WTC11 (cell line): ENCODE results near the gene FHIT. TPM values are rescaled to one million over a fixed set of nuclear protein-coding genes. Genes with fewer than 3 reads are reported as not detected.

Experiments used
- ATAC-seq: fragments of 200-7000 bp; cut with Tn5 transposase; 2 replicates; pipeline ENCODE4 v1.10.0; 2021; ENCODE audit warnings: mild to moderate bottlenecking, moderate library complexity
- CTCF ChIA-PET: fragments of 300-600 bp; sonication (Branson Sonifier 250); formaldehyde crosslinking; loops from one replicate; lab custom pipeline; 2021; ENCODE audit warnings: antibody characterized with exemption; lab: Charles Lee
- POLR2A ChIA-PET: fragments of 350-600 bp; sonication (Branson Sonifier 250); formaldehyde crosslinking; loops from one replicate; lab custom pipeline; 2021; ENCODE audit warnings: antibody characterized with exemption; lab: Charles Lee
- DNase-seq: peaks from one replicate; pipeline ENCODE4 v3.0.0; 2021; ENCODE audit warnings: low spot score
- H3K27ac Mint-ChIP-seq: 2 replicates; pipeline ENCODE4 v1.8.0; 2021; ENCODE audit warnings: mixed read lengths
- H3K27me3 Mint-ChIP-seq: 2 replicates; pipeline ENCODE4 v1.8.0; 2021; ENCODE audit warnings: low read depth, mild to moderate bottlenecking, moderate library complexity, mixed read lengths
- H3K36me3 Mint-ChIP-seq: 2 replicates; pipeline ENCODE4 v1.8.0; 2021; ENCODE audit warnings: mixed read lengths
- H3K4me1 Mint-ChIP-seq: 2 replicates; pipeline ENCODE4 v1.8.0; 2022; ENCODE audit warnings: mixed read lengths
- H3K4me3 Mint-ChIP-seq: 2 replicates; pipeline ENCODE4 v1.8.0; 2021; ENCODE audit warnings: mild to moderate bottlenecking, moderate library complexity, mixed read lengths
- H3K9me3 Mint-ChIP-seq: 2 replicates; pipeline ENCODE4 v1.8.0; 2021; ENCODE audit warnings: mixed read lengths
- ATF1 ChIP-seq: sonication (generic); formaldehyde crosslinking; IDR thresholded peaks from 2 replicates; pipeline ENCODE4 v1.8.1; 2023; ENCODE audit warnings: mild to moderate bottlenecking, moderate library complexity, missing genetic modification reagents
- CREM ChIP-seq: sonication (generic); formaldehyde crosslinking; IDR thresholded peaks from 2 replicates; pipeline ENCODE4 v1.8.1; 2022; ENCODE audit warnings: mild to moderate bottlenecking, missing genetic modification reagents, moderate library complexity
- E2F4 ChIP-seq: sonication (generic); formaldehyde crosslinking; IDR thresholded peaks from 2 replicates; pipeline ENCODE4 v1.8.1; 2022; ENCODE audit warnings: low read depth, mild to moderate bottlenecking, moderate library complexity, missing genetic modification reagents, borderline replicate concordance
- EMX1 ChIP-seq: fragments of 250-450 bp; sonication (Bioruptor Pico); IDR thresholded peaks from 2 replicates; pipeline ENCODE4 v1.8.0; 2021; ENCODE audit warnings: mild to moderate bottlenecking
- ESRRA ChIP-seq: sonication (generic); formaldehyde crosslinking; IDR thresholded peaks from 2 replicates; pipeline ENCODE4 v1.8.1; 2022; ENCODE audit warnings: mild to moderate bottlenecking, missing genetic modification reagents, borderline replicate concordance
- FOXK1 ChIP-seq: sonication (generic); formaldehyde crosslinking; IDR thresholded peaks from 2 replicates; pipeline ENCODE4 v1.8.0; 2022; ENCODE audit warnings: mild to moderate bottlenecking, moderate library complexity, missing genetic modification reagents
- GTF2I ChIP-seq: fragments of 250-450 bp; sonication (Bioruptor Pico); conservative IDR thresholded peaks from 2 replicates; pipeline ENCODE4 v1.4.0; 2021; ENCODE audit warnings: mild to moderate bottlenecking
- HMGA2 ChIP-seq: fragments of 250-450 bp; sonication (Bioruptor Pico); IDR thresholded peaks from 2 replicates; pipeline ENCODE4 v1.4.0; 2021; ENCODE audit warnings: mild to moderate bottlenecking, moderate library complexity
- HMGXB4 ChIP-seq: sonication (generic); formaldehyde crosslinking; IDR thresholded peaks from 2 replicates; pipeline ENCODE4 v1.8.1; 2023; ENCODE audit warnings: mild to moderate bottlenecking, moderate library complexity, missing genetic modification reagents
- IRF2 ChIP-seq: sonication (generic); formaldehyde crosslinking; IDR thresholded peaks from 2 replicates; pipeline ENCODE4 v1.8.0; 2022; ENCODE audit warnings: low read depth, missing genetic modification reagents, borderline replicate concordance
- MXD4 ChIP-seq: fragments of 250-450 bp; sonication (Bioruptor Pico); IDR thresholded peaks from 2 replicates; pipeline ENCODE4 v1.8.0; 2021; ENCODE audit warnings: mild to moderate bottlenecking, moderate library complexity, borderline replicate concordance
- PREB ChIP-seq: sonication (generic); formaldehyde crosslinking; IDR thresholded peaks from 2 replicates; pipeline ENCODE4 v1.8.1; 2022; ENCODE audit warnings: mild to moderate bottlenecking, missing genetic modification reagents, moderate library complexity, borderline replicate concordance
- PRRX2 ChIP-seq: fragments of 250-450 bp; sonication (Bioruptor Pico); IDR thresholded peaks from 2 replicates; pipeline ENCODE4 v1.8.0; 2021; ENCODE audit warnings: mild to moderate bottlenecking
- RORB ChIP-seq: fragments of 250-450 bp; sonication (Bioruptor Pico); IDR thresholded peaks from 2 replicates; pipeline ENCODE4 v1.9.0; 2021; ENCODE audit warnings: mild to moderate bottlenecking
- SMAD3 ChIP-seq: sonication (generic); formaldehyde crosslinking; IDR thresholded peaks from 2 replicates; pipeline ENCODE4 v1.8.0; 2022; ENCODE audit warnings: missing genetic modification reagents, mild to moderate bottlenecking, borderline replicate concordance
- ZBTB21 ChIP-seq: sonication (generic); formaldehyde crosslinking; IDR thresholded peaks from 2 replicates; pipeline ENCODE4 v1.8.1; 2023; ENCODE audit warnings: mild to moderate bottlenecking, missing genetic modification reagents, borderline replicate concordance
- ZBTB43 ChIP-seq: sonication (generic); formaldehyde crosslinking; IDR thresholded peaks from 2 replicates; pipeline ENCODE4 v1.8.1; 2023; ENCODE audit warnings: mild to moderate bottlenecking, missing genetic modification reagents
- ZNF219 ChIP-seq: sonication (generic); formaldehyde crosslinking; IDR thresholded peaks from 2 replicates; pipeline ENCODE4 v1.8.0; 2023; ENCODE audit warnings: missing genetic modification reagents, mild to moderate bottlenecking, borderline replicate concordance
- ZNF416 ChIP-seq: fragments of 250-450 bp; sonication (Bioruptor Pico); IDR thresholded peaks from 2 replicates; pipeline ENCODE4 v1.9.0; 2021; ENCODE audit warnings: mild to moderate bottlenecking, inconsistent platforms
- total RNA-seq: library from RNA; stranded (reverse); gene quantifications from 3 replicates; pipeline ENCODE4 v1.2.3, GENCODE V29; 2021

The FHIT gene
- total RNA-seq, 1 experiment from 2014 or later = 2.6 TPM

GRCh38 chr3:60274098-60274497 lies 977.2 kb downstream of the FHIT start:
- no peak for TF ChIP-seq GTF2I (CRISPR knock-in tag)
- no peak for DNase-seq
- peaks cover 5% of the 10 kb centered on the region; the same call in 1 of the 2 replicates for H3K4me1 Mint-ChIP-seq
- POLR2A ChIA-PET = interaction anchor here (0.6 kb wide), 1 partner anchor 1109 kb away, joined by 3 read pairs; no protein-coding TSS in a partner anchor
- no peak overlapping the region for H3K4me3 Mint-ChIP-seq
- H3K27ac Mint-ChIP-seq = no peak overlapping the region
- no peak for ATAC-seq
- no peaks in the 10 kb centered on the region; the same call in 1 of the 2 replicates for H3K27me3 Mint-ChIP-seq
- H3K36me3 Mint-ChIP-seq = peaks cover 7% of the 10 kb centered on the region; the same call in 1 of the 2 replicates
- CTCF ChIA-PET = no interaction called here
- peaks cover 12% of the 10 kb centered on the region for H3K9me3 Mint-ChIP-seq

- H3K27me3 Mint-ChIP-seq = no peaks in the 10 kb centered on the region; the same call in 1 of the 2 replicates
- ATAC-seq (no peak), DNase-seq (no peak)
- H3K36me3 Mint-ChIP-seq = peaks cover 2% of the 10 kb centered on the region; the same call in 1 of the 2 replicates
- H3K4me3 Mint-ChIP-seq = no peak overlapping the region
- no peak for TF ChIP-seq HMGXB4
- TF ChIP-seq HMGA2 = no peak
- no peak for TF ChIP-seq ZNF219 (CRISPR knock-in tag)
- H3K4me1 Mint-ChIP-seq = no peaks in the 10 kb centered on the region
- no peak overlapping the region for H3K27ac Mint-ChIP-seq
- POLR2A ChIA-PET = no interaction called here
- CTCF ChIA-PET = no interaction called here
- peaks cover 6% of the 10 kb centered on the region for H3K9me3 Mint-ChIP-seq
Observed at GRCh38 chr3:60269829-60270266, 981.4 kb downstream of the FHIT start.

- Mint-ChIP-seq H3K9me3 (peaks cover 5% of the 10 kb centered on the region), H3K4me1 (no peaks in the 10 kb centered on the region), H3K27ac (no peak overlapping the region), H3K27me3 (no peaks in the 10 kb centered on the region; the same call in 1 of the 2 replicates), H3K36me3 (peaks cover 2% of the 10 kb centered on the region; the same call in 1 of the 2 replicates), H3K4me3 (no peak overlapping the region)
- no peak for ATAC-seq
- ChIA-PET POLR2A (no interaction called here), CTCF (no interaction called here)
- TF ChIP-seq IRF2 = no peak
- TF ChIP-seq ESRRA = no peak
- TF ChIP-seq SMAD3 = no peak
- TF ChIP-seq RORB (CRISPR knock-in tag) = no peak
- no peak for TF ChIP-seq EMX1 (CRISPR knock-in tag)
- no peak for TF ChIP-seq E2F4 (CRISPR knock-in tag)
- TF ChIP-seq ZBTB43 (CRISPR knock-in tag) = no peak
- TF ChIP-seq FOXK1 (CRISPR knock-in tag) = no peak
- TF ChIP-seq PRRX2 (CRISPR knock-in tag) = no peak
- no peak for TF ChIP-seq ZNF416 (CRISPR knock-in tag)
- no peak for TF ChIP-seq MXD4
- TF ChIP-seq CREM (CRISPR knock-in tag) = no peak
- TF ChIP-seq ATF1 (CRISPR knock-in tag) = no peak
- no peak for TF ChIP-seq PREB (CRISPR knock-in tag)
- no peak for TF ChIP-seq ZBTB21 (CRISPR knock-in tag)
- DNase-seq = no peak
Observed at GRCh38 chr3:60269377-60269776, 981.9 kb downstream of the FHIT start.
